ENCODE data around the gene ARHGEF11. TPM values are rescaled to one million over a fixed set of nuclear protein-coding genes. Genes with fewer than 3 reads are reported as not detected.

Gene ARHGEF11
- total and polyA plus RNA-seq, 9 of the 15 experiments (the other 6 are each of a cell fraction or from before 2014, with no cell fraction given), result 0.14 to 15.5 (median 9.0) TPM

DNA sequence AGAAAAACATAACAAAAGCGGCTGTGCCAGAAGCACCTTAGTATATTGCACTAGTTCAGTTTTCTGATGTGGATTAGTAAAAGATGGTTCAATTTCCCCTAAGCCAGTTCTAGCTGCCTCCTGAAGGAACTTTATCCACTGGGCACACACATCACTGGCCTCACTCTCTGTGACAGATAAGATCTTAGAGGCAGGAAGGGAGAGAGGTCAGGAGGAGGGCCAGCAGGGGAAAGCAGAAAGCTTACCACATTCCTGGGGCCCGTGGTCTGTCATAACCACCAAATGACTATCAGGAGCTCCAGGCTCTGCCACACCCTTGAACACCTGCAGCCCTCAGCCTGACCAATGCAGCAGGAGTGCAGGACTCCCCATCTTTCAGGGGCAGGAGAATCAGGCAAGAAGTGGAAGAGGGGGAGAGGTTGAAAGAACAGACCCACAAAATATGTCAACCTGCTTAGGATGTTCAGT is 87.3 kb downstream of the ARHGEF11 start (continued):
- peak; percentile 91 for TF ChIP-seq FOXM1 (IDR thresholded peaks at IDR 0.05; ENCODE audit: low read depth)
- no peak for TF ChIP-seq FOXM1 (CRISPR knock-in tag; IDR thresholded peaks at IDR 0.05; ENCODE audit: low read depth)
- TF ChIP-seq ZNF133 (CRISPR knock-in tag; IDR thresholded peaks at IDR 0.05), result no peak
- TF ChIP-seq ZNF431 (CRISPR knock-in tag; IDR thresholded peaks at IDR 0.05), result no peak
- TF ChIP-seq RAD21 (CRISPR knock-in tag; conservative IDR thresholded peaks at IDR 0.05 in 1 of 2, IDR thresholded peaks at IDR 0.05 in 1 of 2), result peak in 1 of 2 experiments; percentile 20; a peak in 1 of 4 replicates
- TF ChIP-seq ZHX1 (conservative IDR thresholded peaks at IDR 0.05; ENCODE audit: low read length), result no peak
- no peak for TF ChIP-seq BCLAF1 (IDR thresholded peaks at IDR 0.05; ENCODE audit: borderline replicate concordance in 1 of 2, control insufficient read depth in 1 of 2, low read depth in 2 of 2, low read length in 1 of 2)
- no peak for TF ChIP-seq POLR2B (IDR thresholded peaks at IDR 0.05; ENCODE audit: low read depth, partially characterized antibody)
- no peak for TF ChIP-seq BRD9 (IDR thresholded peaks at IDR 0.05; ENCODE audit: low read depth, partially characterized antibody)
- TF ChIP-seq, protein P1, sequence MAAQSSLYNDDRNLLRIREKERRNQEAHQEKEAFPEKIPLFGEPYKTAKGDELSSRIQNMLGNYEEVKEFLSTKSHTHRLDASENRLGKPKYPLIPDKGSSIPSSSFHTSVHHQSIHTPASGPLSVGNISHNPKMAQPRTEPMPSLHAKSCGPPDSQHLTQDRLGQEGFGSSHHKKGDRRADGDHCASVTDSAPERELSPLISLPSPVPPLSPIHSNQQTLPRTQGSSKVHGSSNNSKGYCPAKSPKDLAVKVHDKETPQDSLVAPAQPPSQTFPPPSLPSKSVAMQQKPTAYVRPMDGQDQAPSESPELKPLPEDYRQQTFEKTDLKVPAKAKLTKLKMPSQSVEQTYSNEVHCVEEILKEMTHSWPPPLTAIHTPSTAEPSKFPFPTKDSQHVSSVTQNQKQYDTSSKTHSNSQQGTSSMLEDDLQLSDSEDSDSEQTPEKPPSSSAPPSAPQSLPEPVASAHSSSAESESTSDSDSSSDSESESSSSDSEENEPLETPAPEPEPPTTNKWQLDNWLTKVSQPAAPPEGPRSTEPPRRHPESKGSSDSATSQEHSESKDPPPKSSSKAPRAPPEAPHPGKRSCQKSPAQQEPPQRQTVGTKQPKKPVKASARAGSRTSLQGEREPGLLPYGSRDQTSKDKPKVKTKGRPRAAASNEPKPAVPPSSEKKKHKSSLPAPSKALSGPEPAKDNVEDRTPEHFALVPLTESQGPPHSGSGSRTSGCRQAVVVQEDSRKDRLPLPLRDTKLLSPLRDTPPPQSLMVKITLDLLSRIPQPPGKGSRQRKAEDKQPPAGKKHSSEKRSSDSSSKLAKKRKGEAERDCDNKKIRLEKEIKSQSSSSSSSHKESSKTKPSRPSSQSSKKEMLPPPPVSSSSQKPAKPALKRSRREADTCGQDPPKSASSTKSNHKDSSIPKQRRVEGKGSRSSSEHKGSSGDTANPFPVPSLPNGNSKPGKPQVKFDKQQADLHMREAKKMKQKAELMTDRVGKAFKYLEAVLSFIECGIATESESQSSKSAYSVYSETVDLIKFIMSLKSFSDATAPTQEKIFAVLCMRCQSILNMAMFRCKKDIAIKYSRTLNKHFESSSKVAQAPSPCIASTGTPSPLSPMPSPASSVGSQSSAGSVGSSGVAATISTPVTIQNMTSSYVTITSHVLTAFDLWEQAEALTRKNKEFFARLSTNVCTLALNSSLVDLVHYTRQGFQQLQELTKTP (IDR thresholded peaks at IDR 0.05; ENCODE audit: low read depth in 1 of 2, partially characterized antibody in 2 of 2), result peak in 1 of 2 experiments; percentile 88
- no peak for TF ChIP-seq POLR3A (IDR thresholded peaks at IDR 0.05; ENCODE audit: borderline replicate concordance, extremely low read depth, insufficient read depth, insufficient read length)
- TF ChIP-seq ZFP36 (IDR thresholded peaks at IDR 0.05; ENCODE audit: low read depth, low read length, partially characterized antibody), result no peak
- TF ChIP-seq CBX3 (IDR thresholded peaks at IDR 0.05; ENCODE audit: borderline replicate concordance in 1 of 2, low read length in 2 of 2), result peak in 1 of 2 experiments; percentile 57; a peak in 1 of 3 replicates
- TF ChIP-seq DPF2 (IDR thresholded peaks at IDR 0.05), result peak; percentile 93
- TF ChIP-seq BMI1 (IDR thresholded peaks at IDR 0.05; ENCODE audit: low read length), result no peak
- peak; percentile 90 for TF ChIP-seq CCNT2 (IDR thresholded peaks at IDR 0.05; ENCODE audit: borderline replicate concordance, extremely low read depth, insufficient read length, low read depth, low read length)
- peak; percentile 29 for TF ChIP-seq TAF1 (IDR thresholded peaks at IDR 0.05; ENCODE audit: control insufficient read depth, extremely low read depth, insufficient read depth, low read length, severe bottlenecking)
- no peak for TF ChIP-seq TCF7L2 (IDR thresholded peaks at IDR 0.05; ENCODE audit: low read depth, low read length)

All from K562 (cell line).